Chondrocyte (in vitro differentiated cells): Measurements from ENCODE around the gene CCR6. TPM values are rescaled to one million over a fixed set of nuclear protein-coding genes. Genes with fewer than 3 reads are reported as not detected.

Experiments
- DNase-seq: peaks from one replicate; pipeline ENCODE4 v3.0.0; 2021; ENCODE audit warnings: mixed read lengths, low spot score
- H3K27ac Mint-ChIP-seq: one replicate; pipeline ENCODE4 v1.8.0; 2021; ENCODE audit warnings: mild to moderate bottlenecking, moderate library complexity, mixed read lengths; ENCODE audit not compliant: unreplicated experiment
- H3K27me3 Mint-ChIP-seq: 2 replicates; pipeline ENCODE4 v1.8.0; 2021; ENCODE audit warnings: low read depth, mixed read lengths
- H3K36me3 Mint-ChIP-seq: 2 replicates; pipeline ENCODE4 v1.8.0; 2021; ENCODE audit warnings: low read depth, mixed read lengths
- H3K4me1 Mint-ChIP-seq: 2 replicates; pipeline ENCODE4 v1.8.0; 2021; ENCODE audit warnings: low read depth, mild to moderate bottlenecking, mixed read lengths
- H3K4me3 Mint-ChIP-seq: one replicate; pipeline ENCODE4 v1.8.0; 2021; ENCODE audit warnings: mild to moderate bottlenecking, moderate library complexity, mixed read lengths; ENCODE audit not compliant: unreplicated experiment
- H3K9me3 Mint-ChIP-seq: 2 replicates; pipeline ENCODE4 v1.8.0; 2021; ENCODE audit warnings: low read depth, mixed read lengths
- total RNA-seq: library from RNA; stranded (reverse); gene quantifications from 3 replicates; pipeline ENCODE4 v1.2.1, GENCODE V29; 2021
- TF ChIP-seq, protein P1 (sequence below): fragments of 200-600 bp; sonication (generic); IDR thresholded peaks from 2 replicates; pipeline ENCODE4 v1.5.0; 2021; ENCODE audit warnings: antibody characterized with exemption, mild to moderate bottlenecking, moderate library complexity

CCR6 gene
- total RNA-seq, 1 donor from 2014 or later, result not detected

DNA sequence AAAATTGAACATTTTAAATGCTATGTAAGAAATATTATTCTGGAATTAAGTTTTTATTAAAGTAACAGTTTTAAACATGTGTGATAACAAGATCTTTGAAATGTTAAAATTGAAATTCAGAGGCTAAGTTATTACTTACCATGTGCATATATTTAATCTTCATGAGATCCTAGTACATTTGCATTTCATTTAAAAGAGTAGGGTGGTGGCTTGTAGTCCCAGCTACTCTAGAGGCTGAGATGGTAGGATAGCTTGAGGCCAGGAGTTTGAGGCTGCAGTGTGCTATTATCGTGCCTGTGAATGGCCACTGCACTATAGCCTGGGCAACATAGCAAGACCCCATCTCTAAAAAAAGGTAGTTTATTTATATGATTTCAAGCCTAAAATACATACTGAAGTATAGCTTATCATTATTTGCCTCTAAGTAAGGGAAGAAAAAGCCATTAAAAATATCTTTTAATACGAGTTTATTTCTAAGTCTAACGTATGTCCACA, 3.0 kb downstream of the CCR6 start:
- Mint-ChIP-seq H3K9me3 (no peaks in the 10 kb centered on the region), H3K27ac (no peak overlapping the region), H3K27me3 (peaks cover 24% of the 10 kb centered on the region), H3K4me3 (no peak overlapping the region), H3K36me3 (no peaks in the 10 kb centered on the region), H3K4me1 (no peaks in the 10 kb centered on the region)
- DNase-seq, result no peak
- TF ChIP-seq, protein P1, sequence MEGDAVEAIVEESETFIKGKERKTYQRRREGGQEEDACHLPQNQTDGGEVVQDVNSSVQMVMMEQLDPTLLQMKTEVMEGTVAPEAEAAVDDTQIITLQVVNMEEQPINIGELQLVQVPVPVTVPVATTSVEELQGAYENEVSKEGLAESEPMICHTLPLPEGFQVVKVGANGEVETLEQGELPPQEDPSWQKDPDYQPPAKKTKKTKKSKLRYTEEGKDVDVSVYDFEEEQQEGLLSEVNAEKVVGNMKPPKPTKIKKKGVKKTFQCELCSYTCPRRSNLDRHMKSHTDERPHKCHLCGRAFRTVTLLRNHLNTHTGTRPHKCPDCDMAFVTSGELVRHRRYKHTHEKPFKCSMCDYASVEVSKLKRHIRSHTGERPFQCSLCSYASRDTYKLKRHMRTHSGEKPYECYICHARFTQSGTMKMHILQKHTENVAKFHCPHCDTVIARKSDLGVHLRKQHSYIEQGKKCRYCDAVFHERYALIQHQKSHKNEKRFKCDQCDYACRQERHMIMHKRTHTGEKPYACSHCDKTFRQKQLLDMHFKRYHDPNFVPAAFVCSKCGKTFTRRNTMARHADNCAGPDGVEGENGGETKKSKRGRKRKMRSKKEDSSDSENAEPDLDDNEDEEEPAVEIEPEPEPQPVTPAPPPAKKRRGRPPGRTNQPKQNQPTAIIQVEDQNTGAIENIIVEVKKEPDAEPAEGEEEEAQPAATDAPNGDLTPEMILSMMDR, result no peak

DNA sequence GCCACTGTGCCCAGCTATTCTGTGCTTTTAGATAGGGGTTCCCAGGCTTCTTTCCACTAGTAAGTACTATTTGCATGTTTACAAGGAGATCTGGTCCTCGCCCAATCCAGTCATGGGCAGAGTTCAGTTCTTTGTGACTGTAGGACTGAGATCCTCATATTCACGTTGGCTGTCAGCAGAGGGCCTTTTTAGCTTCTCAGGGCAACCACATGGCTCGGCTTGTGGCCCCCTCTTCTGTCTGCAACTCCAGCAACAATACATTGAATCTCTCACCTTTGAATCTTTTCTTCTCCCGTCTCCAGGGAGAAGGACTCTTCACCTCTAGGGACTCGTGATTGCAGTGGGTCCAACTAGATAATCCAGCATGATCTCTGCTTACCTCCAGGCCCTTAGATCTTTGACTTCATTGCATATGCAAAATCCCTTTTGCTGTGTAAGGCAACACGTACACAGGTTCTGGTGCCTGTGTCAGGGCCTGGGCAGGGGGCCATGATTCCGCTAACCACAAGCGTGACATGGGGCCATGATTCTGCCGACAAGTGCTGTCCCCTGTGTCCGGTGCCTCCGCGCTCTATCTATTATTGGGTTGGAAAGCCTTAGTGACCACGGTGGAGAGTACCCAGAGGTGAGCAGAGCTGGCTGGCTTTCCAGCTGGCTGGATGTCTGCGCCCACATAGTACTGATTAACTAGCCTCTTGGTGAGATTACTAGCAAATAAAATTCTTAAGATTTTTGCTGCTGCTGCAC, 5.1 kb downstream of the CCR6 start:
- no peaks in the 10 kb centered on the region for H3K4me1 Mint-ChIP-seq

DNA sequence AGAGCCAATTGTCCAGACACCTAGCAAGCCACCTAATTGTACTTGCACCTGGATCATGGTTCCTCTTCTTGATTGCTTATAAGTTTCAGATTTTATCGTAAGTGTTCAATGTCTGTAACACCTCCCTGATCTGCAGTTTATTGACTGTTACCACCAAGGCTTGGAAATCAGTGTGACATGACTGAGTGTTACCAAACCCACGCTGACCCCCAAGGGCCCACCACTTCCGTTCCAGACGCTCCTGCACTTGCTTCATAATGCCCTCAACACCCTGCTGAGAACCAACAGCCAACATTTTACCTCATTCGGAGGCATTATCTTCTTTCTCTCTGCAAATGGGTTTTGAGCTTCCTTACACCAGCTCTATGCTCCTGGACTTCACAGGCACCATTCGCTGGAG, 6.3 kb downstream of the CCR6 start:
- Mint-ChIP-seq H3K9me3 (no peaks in the 10 kb centered on the region), H3K4me1 (no peaks in the 10 kb centered on the region), H3K4me3 (no peak overlapping the region), H3K27me3 (peaks cover 5% of the 10 kb centered on the region), H3K27ac (no peak overlapping the region), H3K36me3 (no peaks in the 10 kb centered on the region)
- TF ChIP-seq, protein P1, result no peak
- no peak for DNase-seq

More for the DNA sequence above, 5.1 kb downstream of the CCR6 start:
- no peak for DNase-seq
- H3K36me3 Mint-ChIP-seq, result no peaks in the 10 kb centered on the region
- H3K27me3 Mint-ChIP-seq, result peaks cover 11% of the 10 kb centered on the region
- H3K27ac Mint-ChIP-seq, result no peak overlapping the region
- TF ChIP-seq, protein P1, result no peak
- no peaks in the 10 kb centered on the region for H3K9me3 Mint-ChIP-seq
- H3K4me3 Mint-ChIP-seq, result no peak overlapping the region

DNA sequence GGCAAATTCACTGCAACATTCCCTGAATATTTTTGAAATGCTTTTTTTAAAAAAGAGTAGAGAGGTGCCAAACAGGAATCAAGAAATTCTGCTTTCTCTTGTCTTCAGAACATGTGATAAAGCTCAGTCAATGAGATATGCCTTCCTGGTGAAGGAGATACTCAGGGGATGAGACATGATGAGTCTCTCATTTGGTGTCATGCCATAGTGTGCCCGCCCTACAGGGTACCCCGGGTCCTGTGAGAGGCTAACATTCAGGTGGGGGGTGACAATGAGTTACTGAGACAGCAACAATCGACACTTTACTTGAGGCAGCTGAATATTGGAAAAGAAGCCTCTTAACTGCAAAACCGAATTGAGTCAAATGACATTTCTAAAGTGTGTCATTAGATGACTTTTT, 6.7 kb downstream of the CCR6 start:
- Mint-ChIP-seq H3K27me3 (peaks cover 5% of the 10 kb centered on the region), H3K9me3 (no peaks in the 10 kb centered on the region), H3K4me3 (no peak overlapping the region), H3K36me3 (no peaks in the 10 kb centered on the region), H3K4me1 (no peaks in the 10 kb centered on the region), H3K27ac (no peak overlapping the region)
- TF ChIP-seq, protein P1, result no peak
- no peak for DNase-seq

DNA sequence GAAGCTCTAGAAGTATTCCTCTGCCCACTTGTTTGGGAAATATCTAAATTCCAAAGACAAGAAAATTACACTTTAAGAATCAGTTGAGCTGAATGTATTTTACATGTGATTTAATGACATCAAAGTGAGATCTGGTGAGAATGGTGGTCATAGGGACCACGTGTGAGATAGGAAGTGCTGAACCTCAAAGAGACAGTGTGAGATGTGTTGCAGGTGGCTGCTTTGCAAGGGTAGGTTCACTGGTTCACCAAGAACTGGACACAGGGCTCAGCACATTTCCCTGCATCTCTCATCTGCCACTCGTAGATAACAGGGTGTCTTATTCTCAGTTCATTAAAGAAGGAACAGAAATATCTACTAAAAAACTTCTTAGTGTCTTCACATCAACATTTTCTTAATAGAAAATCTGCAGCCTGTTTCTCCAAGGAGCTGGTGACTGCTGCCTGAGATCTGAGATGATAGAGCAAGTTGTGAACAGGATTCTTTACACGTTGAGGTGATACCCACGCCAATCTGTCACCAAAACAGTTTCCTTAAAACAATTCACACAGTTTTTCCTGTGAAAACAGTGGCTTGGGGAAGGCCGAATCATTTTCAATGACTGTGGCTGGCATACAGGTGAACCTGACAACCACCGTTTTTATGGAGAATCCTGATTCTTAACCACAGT, 7.2 kb downstream of the CCR6 start:
- no peak overlapping the region for H3K27ac Mint-ChIP-seq
- H3K27me3 Mint-ChIP-seq, result peaks cover 5% of the 10 kb centered on the region
- DNase-seq, result no peak
- no peaks in the 10 kb centered on the region for H3K4me1 Mint-ChIP-seq
- H3K4me3 Mint-ChIP-seq, result no peak overlapping the region
- TF ChIP-seq, protein P1, result no peak
- H3K9me3 Mint-ChIP-seq, result no peaks in the 10 kb centered on the region
- no peaks in the 10 kb centered on the region for H3K36me3 Mint-ChIP-seq
